HG02763 (cell line): Measurements from ENCODE around the gene DDX23.
A peak's percentile ranks its signal among the peaks of the same experiment; 100 is the strongest.
"Not testable (repeated sequence)": the region's sequence is repeated elsewhere in the genome, so short reads cannot be mapped to it uniquely, and the experiment has no call there.

ENCODE experiments used
- ATAC-seq: cut with Tn5 transposase; IDR thresholded peaks from one replicate; pipeline ENCODE4 v1.9.1; 2021; ENCODE audit warnings: mild to moderate bottlenecking, moderate library complexity; ENCODE audit not compliant: unreplicated experiment

DDX23 gene

GRCh38 chr12:48863291-48863690, 11.3 kb upstream of the DDX23 start:
- no peak for ATAC-seq

GRCh38 chr12:48862760-48863159, 10.8 kb upstream of the DDX23 start:
- no peak for ATAC-seq

GRCh38 chr12:48861111-48861510, 9.1 kb upstream of the DDX23 start:
- ATAC-seq, result no peak

GRCh38 chr12:48860236-48860635, 8.3 kb upstream of the DDX23 start:
- not testable (repeated sequence) for ATAC-seq

- no peak for ATAC-seq
Observed at GRCh38 chr12:48859607-48860006, 7.6 kb upstream of the DDX23 start.

GRCh38 chr12:48858043-48858442, 6.1 kb upstream of the DDX23 start:
- no peak for ATAC-seq

GRCh38 chr12:48857278-48857994, 5.5 kb upstream of the DDX23 start:
- no peak for ATAC-seq

GRCh38 chr12:48856379-48856778, 4.4 kb upstream of the DDX23 start:
- ATAC-seq, result no peak

GRCh38 chr12:48854932-48855331, 3.0 kb upstream of the DDX23 start:
- ATAC-seq, result not testable (repeated sequence)

- ATAC-seq, result no peak
Observed at GRCh38 chr12:48854488-48854887, 2.5 kb upstream of the DDX23 start.

GRCh38 chr12:48852734-48853688, 1.0 kb upstream of the DDX23 start:
- ATAC-seq, result peak; percentile 50

- not testable (repeated sequence) for ATAC-seq
Observed at GRCh38 chr12:48842021-48842420, 9.9 kb downstream of the DDX23 start.

- ATAC-seq, result no peak
Observed at GRCh38 chr12:48838048-48838447, 13.9 kb downstream of the DDX23 start.

- ATAC-seq, result no peak
Observed at GRCh38 chr12:48832321-48833060, 19.5 kb downstream of the DDX23 start.

- ATAC-seq, result no peak
Observed at GRCh38 chr12:48831257-48831656, 20.7 kb downstream of the DDX23 start.

GRCh38 chr12:48828841-48829575, 23.0 kb downstream of the DDX23 start:
- no peak for ATAC-seq

- ATAC-seq, result no peak
Observed at GRCh38 chr12:48828293-48828692, 23.7 kb downstream of the DDX23 start.

- no peak for ATAC-seq
Observed at GRCh38 chr12:48827513-48828096, 24.4 kb downstream of the DDX23 start.

GRCh38 chr12:48827026-48827425, 24.9 kb downstream of the DDX23 start:
- no peak for ATAC-seq

GRCh38 chr12:48826209-48826855, 25.6 kb downstream of the DDX23 start:
- no peak for ATAC-seq
